ENCODE data around the gene ZNF628.
"Not testable (repeated sequence)": the region's sequence is repeated elsewhere in the genome, so short reads cannot be mapped to it uniquely, and the experiment has no call there.

Gene ZNF628

DNA sequence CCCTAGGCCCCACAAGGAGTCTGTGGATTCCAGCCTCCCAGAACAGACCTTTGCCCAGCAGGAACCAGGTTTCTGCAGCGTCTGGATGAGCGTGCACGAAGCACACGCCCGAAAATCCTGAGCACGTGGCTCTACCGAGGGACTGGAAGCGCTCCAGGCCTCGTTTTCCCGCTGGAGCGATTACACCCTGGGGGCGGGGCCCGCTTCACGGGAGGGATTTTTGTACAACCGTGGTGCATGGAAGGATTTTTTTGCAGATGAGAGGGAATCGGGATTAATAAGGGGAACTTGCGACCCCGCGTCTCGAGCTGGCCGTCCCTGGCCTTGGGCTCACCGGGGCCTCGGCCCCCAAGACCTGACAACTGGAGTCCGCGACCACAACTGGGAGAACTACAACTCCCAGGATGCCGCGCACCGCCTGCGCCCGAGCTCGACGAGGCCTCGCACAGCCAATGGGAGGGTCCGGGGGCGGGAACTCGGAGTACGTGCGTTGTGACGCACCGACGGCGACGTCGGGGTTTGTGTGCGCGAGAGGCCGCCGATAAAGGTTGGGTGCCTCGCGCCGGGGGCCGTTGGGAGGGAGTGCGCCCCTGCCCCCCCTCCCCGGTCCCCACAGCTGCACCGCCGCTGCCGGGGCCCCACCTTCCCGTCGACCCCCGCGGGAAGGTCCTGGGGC is at the start of gene ZNF628:
TSS of gene ZNF628 (plus strand) at position 518 of the 676 bp plus-strand sequence. CDS start 3,294 bp downstream, outside the sequence.
- peak; percentile 91 to 97 for DNase-seq

- no peak for DNase-seq
Observed at GRCh38 chr19:55431183-55431582, 45.2 kb upstream of the ZNF628 start.

DNA sequence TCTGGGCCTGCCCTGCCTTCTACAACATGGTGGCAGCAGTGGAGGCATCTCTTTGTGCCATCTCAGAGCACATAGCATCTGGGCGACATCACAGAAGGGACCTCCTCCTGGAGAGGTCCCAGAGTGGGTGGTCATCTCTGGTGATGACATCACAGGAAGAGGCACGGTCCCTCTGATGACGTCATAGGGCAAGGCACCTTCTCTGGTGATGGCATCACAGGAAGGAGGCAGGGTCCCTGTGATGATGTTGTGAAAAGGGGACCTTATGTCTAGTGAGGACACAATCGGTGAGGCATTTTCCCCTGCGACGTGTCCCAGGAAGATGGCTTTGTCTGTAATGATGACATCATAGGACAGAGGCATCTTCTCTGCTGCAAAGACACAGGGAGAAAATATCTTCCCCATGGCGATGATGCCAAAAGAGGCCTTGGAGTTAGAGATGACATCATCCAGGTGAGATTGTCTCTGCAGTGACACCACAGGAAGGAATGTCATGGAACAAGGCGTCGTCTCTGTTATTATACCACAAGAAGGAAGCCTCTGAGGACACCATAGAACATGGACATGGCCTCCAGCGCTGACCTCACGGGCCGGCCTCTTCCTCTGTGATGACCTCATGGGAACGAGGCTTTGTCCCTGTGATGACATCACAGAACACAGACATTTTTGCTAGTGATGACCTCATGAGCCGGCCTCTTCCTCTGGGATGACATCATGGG is 44.0 kb upstream of the ZNF628 start:
- no peak for DNase-seq

- DNase-seq, result no peak
Observed at GRCh38 chr19:55433292-55433691, 43.1 kb upstream of the ZNF628 start.

- no peak for DNase-seq
Observed at GRCh38 chr19:55434356-55434919, 42.0 kb upstream of the ZNF628 start.

DNA sequence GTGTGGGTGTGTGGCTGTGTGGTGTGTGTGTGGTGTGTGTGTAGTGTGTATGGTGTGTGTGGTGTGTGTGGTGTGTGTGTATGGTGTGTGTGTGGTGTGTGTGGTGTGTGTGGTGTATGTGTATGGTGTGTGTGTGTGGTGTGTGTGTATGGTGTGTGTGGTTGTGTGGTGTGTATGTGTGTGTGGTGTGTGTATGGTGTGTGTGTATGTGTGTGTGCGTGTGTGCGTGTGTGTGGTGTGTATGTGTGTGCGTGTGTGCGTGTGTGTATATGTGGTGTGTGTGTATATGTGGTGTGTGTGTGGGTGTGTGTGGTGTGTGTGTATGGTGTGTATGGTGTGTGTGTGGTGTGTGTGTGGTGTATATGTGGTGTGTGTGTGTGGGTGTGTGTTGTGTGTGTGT is 41.4 kb upstream of the ZNF628 start:
- no peak for DNase-seq

- DNase-seq, result no peak
Observed at GRCh38 chr19:55436847-55437246, 39.6 kb upstream of the ZNF628 start.

DNA sequence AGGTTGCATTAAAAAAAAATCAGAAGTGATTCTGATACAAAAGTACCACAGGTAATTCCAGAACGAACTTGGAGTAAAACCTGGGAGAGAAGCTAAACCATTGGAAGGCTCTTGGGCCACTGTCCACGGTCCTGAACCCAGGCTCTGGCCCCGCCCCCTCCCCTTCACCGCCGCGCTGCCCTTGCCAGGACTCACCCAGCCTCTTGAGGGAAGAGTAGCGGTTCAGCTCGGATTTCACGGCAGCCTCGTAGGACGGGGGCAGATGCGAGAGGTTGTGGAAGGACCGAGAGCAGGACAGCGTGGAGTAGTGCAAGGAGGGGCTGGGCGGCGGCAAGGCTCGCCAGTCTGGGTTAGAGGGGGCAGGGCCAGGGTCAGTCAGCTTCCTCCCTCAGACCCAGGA is 39.0 kb upstream of the ZNF628 start:
- peak; percentile 53 to 83 for DNase-seq

DNA sequence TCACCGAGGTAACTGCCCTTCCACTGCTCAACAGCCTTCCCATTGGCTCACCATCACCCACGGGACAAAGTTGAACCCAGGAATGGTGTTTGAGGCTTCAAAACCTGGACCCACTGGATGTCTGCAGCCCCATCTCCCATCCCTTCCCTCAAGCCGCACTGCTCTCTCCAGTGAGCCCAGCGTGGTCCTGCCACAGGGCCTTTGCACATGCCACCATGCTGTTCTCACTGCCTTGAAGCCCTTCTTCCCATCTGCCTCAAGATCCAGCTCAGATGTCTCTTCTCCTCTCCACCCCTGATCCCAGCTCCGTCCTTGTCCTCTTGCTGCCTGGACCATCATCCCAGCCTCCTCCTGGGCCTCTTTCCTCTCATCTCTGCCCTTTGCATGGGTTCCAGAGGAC is 37.4 kb upstream of the ZNF628 start:
- DNase-seq, result no peak

DNA sequence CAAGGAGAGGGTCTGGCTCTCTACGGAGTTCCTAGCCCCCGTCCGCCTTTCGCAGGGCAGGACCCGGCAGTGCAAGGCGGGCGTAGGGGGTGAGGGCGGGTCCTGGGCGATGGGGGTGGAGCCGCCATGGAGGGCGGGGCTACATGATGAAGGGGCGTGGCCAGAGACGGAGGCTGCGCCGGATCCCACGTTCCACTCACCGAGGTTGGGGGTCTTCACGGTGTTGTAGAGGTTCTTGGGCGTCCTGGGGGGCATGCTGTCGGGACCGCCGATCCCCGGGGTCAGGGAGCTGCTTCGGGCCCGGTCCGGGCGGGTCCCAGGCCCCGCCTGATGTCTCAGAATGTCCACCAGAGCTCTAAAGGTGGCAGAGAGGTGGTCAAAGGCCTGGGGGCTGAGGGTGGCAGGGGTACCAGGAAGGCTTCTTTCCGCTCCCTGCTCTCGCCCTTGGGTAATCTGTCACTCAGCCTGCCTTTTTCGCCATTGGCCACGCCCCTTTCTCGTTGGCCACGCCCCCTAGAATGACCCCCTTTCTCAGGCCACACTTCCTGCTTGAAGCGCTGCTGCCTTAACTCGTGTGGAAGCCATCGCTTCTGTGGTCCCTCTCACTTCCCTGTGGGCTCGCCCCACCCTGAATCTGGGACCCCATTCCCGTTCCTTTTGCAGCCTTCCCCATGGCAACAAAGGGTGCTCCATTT is 35.9 kb upstream of the ZNF628 start:
- peak; percentile 14 to 30 for DNase-seq

- DNase-seq, result no peak
Observed at GRCh38 chr19:55441319-55441691, 35.1 kb upstream of the ZNF628 start.

DNA sequence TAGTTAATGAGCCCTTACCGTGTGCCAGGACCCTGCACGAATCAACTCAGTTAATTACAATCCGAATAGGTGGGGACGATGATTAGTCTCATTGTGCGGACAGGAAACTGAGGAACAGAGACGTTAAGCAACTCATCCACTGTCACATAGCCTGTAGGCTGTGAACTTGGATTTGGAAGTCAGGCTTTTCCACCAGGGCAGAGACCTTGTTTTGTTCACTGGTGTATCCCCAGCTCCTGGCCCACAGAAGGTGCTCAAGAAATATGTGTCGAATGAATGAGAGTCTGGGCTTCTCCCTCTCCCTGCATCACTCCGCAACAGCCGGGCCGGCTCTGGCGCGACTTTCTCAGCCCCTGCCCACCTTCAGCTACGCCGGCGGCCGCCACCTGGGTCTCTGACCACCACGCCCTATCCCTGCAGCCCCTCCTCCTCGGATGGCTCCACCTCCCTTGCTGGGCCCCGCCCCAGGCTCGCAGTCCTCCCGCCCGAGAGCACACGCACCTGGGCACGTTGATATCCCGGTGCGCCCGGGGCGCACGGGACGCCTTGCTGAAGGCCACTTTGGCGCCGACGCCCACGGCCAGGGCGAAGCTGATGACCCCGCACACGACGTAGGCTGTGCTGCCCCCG is 34.6 kb upstream of the ZNF628 start:
- DNase-seq, result peak; percentile 62

GRCh38 chr19:55442372-55442961 is 34.0 kb upstream of the ZNF628 start:
- DNase-seq, result peak in 1 of 2 experiments; percentile 29

DNA sequence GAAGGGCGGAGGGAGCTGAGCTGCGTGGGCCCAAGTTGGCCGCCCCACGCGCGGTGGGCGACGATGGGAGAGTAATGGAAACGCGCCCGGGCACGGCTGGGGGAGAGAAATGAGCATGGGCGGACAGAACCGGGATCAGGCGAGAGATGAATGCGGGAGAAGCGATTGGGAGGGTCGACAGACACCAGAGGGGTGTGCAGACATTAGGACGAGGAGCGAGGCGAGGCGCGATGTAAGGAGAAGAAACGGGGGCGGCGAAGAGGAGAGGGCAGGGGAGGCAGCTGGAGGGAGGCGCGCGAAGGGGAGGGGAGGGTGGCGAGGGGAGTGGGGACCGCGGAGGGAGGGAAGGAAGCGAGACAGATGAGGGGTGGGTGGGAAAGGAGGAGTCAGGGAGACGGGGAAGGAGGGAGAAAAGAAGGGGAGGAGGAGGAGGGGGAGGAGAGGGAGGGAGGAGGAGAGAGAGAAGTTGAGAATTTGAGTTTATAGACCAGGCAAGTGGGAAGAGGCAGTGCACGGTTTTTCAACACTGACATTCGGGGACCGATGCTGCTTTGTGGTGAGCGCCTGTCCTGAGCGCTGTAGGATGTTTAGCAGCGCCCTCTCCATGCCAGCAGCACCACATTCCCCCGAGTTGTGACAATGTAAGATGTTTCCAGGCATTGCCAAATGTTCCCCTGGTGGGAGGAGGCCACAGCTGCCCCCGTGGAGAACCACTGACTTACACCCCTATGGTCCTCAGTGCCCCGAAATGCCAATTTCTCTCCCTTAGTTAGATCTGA is 33.2 kb upstream of the ZNF628 start, which contains the start of gene SHISA7:
TSS of gene SHISA7 (minus strand) at position 256 of the 779 bp plus-strand sequence. CDS start 437 bp downstream, outside the sequence.
- DNase-seq, result no peak

DNA sequence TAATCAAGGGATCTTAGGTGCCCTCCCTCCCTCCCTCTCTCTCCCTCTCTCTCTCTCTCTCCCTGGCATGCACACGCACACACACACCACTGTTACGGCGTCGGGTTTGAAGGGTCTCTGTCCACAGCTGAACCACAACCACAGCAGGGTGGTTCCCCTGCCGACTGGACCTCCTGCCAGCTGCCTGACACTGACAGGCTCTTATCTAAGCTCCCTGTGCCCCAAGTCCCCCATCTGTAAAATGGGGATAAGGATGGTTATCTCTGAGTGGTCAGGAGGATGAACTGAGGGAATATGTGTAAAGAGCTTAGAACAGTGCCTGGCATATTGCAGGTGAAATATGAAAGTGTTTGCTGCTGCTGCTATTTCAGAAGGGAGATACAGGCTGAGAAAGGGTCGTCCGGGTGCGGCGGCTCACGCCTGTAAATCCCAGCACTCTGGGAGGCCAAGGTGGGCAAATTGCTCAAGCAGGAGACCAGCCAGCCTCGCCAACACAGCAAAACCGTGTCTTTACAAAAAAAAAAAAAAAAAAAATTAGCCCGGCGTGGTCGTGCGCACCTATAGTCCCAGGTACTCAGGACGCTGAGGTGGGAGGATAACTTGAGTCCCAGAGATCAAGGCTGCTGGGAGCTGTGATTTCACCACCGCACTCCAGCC is 32.5 kb upstream of the ZNF628 start:
- DNase-seq, result no peak

DNA sequence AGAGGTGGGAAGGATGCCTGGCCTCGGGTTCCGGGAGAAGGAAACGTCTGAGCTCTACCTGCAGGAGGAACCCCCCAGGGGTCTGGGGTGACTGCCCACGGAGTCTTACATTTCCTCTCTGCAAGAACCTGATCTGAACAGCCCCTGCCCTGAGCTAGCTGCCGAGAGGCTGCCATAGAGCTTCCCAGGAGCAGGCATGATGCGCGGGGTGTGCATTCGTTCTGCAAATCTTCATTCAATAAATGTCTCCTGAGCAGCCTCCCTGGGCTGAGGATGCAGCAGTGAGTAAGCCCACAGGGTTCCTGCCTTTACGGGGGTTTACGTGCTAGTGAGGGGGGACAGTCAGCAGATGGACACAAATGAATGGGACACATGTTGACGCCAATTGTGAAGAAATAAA is 31.8 kb upstream of the ZNF628 start:
- DNase-seq, result no peak

DNA sequence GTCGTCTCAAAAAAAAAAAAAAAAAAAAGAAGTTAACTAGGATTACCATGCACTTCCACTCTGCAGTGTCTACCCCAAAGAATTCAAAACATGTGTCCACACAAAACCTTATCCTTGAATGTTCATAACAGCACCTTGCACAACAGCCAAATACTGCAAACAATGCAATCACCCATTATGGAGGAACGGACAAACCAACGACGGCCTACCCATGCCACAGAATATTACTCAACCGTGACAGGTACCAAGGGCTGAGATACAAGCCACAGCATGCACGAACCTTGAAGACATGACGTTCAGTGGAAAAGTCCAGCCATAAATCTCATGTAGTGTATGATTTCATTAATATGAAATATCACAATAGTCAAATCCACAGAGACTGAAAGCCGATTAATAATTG is 30.4 kb upstream of the ZNF628 start:
- DNase-seq, result peak; percentile 30 to 35

DNA sequence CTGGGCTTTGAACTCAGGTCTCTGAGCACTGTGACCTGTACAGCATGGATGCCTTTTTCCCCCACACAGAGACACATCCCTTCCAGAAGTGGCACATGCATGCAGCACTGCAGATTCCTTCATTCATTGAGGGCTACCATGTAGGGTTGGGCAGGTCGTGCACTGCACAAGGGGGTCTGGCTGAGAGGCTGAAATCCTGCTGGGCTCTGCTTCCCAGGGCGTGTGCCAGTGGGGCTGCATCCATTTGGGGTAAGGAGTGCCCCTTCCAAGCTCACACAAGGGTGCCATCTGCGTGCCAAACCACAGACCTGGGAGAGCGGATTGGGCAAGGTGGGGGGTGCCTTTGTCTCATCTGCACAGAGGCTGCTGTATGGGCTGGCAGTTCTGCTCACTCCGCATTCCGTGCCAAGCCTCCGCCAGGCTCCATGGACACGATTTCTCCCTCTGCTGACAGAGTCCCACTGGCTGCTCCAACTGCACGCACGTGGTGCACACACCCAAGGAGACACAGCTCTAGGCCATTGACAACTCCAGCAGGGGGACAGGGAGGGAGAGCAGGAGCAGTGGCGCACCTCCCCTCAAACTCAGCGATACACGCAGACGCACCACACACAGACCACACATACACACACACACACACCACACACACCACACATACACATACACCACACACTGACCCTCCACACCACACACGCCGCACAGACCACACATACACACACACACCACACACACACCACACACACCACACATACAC is 28.8 kb upstream of the ZNF628 start:
- no peak for DNase-seq

GRCh38 chr19:55448175-55448490 is 28.3 kb upstream of the ZNF628 start:
- DNase-seq, result not testable (repeated sequence)

DNA sequence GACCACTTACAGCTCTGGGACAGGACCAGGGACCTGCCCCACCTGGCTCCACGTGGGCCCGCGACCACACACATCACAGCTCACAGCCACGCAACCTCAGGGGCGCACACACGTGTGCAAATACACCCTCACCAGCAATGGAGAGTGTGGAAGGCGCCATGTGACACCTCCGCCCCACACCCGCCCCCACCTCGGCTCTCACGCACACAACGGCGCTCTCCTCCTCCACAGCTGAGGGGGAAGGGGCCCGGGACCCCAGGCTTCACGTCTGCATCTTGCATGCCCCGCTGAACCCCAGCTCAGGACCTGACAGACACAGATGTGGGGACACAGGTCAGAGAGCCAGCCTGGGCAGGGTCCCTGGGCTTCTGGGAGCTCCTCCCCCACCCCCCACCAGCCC is 26.9 kb upstream of the ZNF628 start:
- DNase-seq, result no peak
